Parathyroid adenoma (tissue), 2 donors: ENCODE results near the gene SENP8.

Source experiments
- H2AFZ ChIP-seq: fragments of 300-600 bp; sonication (generic); one replicate; pipeline ENCODE4 v1.7.0; 2017; ENCODE audit warnings: antibody characterized with exemption, mild to moderate bottlenecking
- H3K27ac ChIP-seq: fragments of 300-600 bp; sonication (generic); one replicate; pipeline ENCODE4 v1.7.0; 2017
- H3K27me3 ChIP-seq: fragments of 300-600 bp; sonication (generic); one replicate; pipeline ENCODE4 v1.7.0; 2017; ENCODE audit warnings: low read length; ENCODE audit not compliant: control insufficient read depth, insufficient read depth
- H3K36me3 ChIP-seq: fragments of 300-600 bp; sonication (generic); one replicate; pipeline ENCODE4 v1.7.0; 2017; ENCODE audit warnings: low read length; ENCODE audit not compliant: control insufficient read depth, insufficient read depth
- H3K4me1 ChIP-seq: fragments of 300-600 bp; sonication (generic); one replicate; pipeline ENCODE4 v1.7.0; 2017; ENCODE audit warnings: control low read depth
- H3K4me2 ChIP-seq: fragments of 300-600 bp; sonication (generic); one replicate; pipeline ENCODE4 v1.7.0; 2017; ENCODE audit warnings: low read length
- H3K4me3 ChIP-seq: fragments of 300-600 bp; sonication (generic); one replicate; pipeline ENCODE4 v1.7.0; 2017; ENCODE audit warnings: low read depth, low read length
- H3K79me2 ChIP-seq: fragments of 300-600 bp; sonication (generic); one replicate; pipeline ENCODE4 v1.7.0; 2017; ENCODE audit warnings: control low read depth
- H3K9ac ChIP-seq: fragments of 300-600 bp; sonication (generic); one replicate; pipeline ENCODE4 v1.7.0; 2017; ENCODE audit warnings: mild to moderate bottlenecking
- H3K9me3 ChIP-seq: fragments of 300-600 bp; sonication (generic); one replicate; pipeline ENCODE4 v1.7.0; 2017; ENCODE audit warnings: low read length; ENCODE audit not compliant: control insufficient read depth
- CTCF ChIP-seq: fragments of 300-600 bp; sonication (generic); IDR thresholded peaks from one replicate; pipeline ENCODE4 v1.7.0; 2017; ENCODE audit warnings: antibody characterized with exemption, mild to moderate bottlenecking
- donor health status: primary hyperparathyroidism.

The SENP8 gene

GRCh38 chr15:72086920-72087648 is 31.1 kb upstream of the SENP8 start:
- H3K79me2 ChIP-seq, result no peaks in the 10 kb centered on the region
- no peaks in the 10 kb centered on the region for H3K36me3 ChIP-seq
- H3K9ac ChIP-seq, result no peak overlapping the region
- no peak overlapping the region for H2AFZ ChIP-seq
- no peaks in the 10 kb centered on the region for H3K27me3 ChIP-seq
- no peaks in the 10 kb centered on the region for H3K4me1 ChIP-seq
- TF ChIP-seq CTCF, result no peak
- H3K4me3 ChIP-seq, result no peak overlapping the region
- no peak overlapping the region for H3K4me2 ChIP-seq
- H3K27ac ChIP-seq, result no peak overlapping the region
- no peaks in the 10 kb centered on the region for H3K9me3 ChIP-seq

- no peaks in the 10 kb centered on the region for H3K4me1 ChIP-seq
- H2AFZ ChIP-seq, result no peak overlapping the region
- H3K27me3 ChIP-seq, result no peaks in the 10 kb centered on the region
- H3K79me2 ChIP-seq, result no peaks in the 10 kb centered on the region
- no peak overlapping the region for H3K4me3 ChIP-seq
- no peak overlapping the region for H3K9ac ChIP-seq
- H3K4me2 ChIP-seq, result no peak overlapping the region
- H3K9me3 ChIP-seq, result no peaks in the 10 kb centered on the region
- H3K36me3 ChIP-seq, result no peaks in the 10 kb centered on the region
- no peak for TF ChIP-seq CTCF
- no peak overlapping the region for H3K27ac ChIP-seq
Measured at GRCh38 chr15:72092006-72092405, 26.2 kb upstream of the SENP8 start.

- Histone ChIP-seq H2AFZ (no peak overlapping the region), H3K36me3 (no peaks in the 10 kb centered on the region)
Measured at GRCh38 chr15:72092691-72093090, 25.5 kb upstream of the SENP8 start.

GRCh38 chr15:72096796-72097195 is 21.4 kb upstream of the SENP8 start:
- no peaks in the 10 kb centered on the region for H3K4me1 ChIP-seq
- H3K36me3 ChIP-seq, result no peaks in the 10 kb centered on the region
- no peaks in the 10 kb centered on the region for H3K9me3 ChIP-seq
- no peak overlapping the region for H3K4me2 ChIP-seq
- H3K79me2 ChIP-seq, result no peaks in the 10 kb centered on the region
- H3K27me3 ChIP-seq, result no peaks in the 10 kb centered on the region
- H2AFZ ChIP-seq, result no peak overlapping the region
- no peak overlapping the region for H3K4me3 ChIP-seq
- H3K27ac ChIP-seq, result no peak overlapping the region
- no peak overlapping the region for H3K9ac ChIP-seq
- TF ChIP-seq CTCF, result no peak

More at GRCh38 chr15:72092691-72093090, 25.5 kb upstream of the SENP8 start:
- no peak for TF ChIP-seq CTCF
- H3K79me2 ChIP-seq, result no peaks in the 10 kb centered on the region
- no peaks in the 10 kb centered on the region for H3K4me1 ChIP-seq
- H3K27ac ChIP-seq, result no peak overlapping the region
- H3K27me3 ChIP-seq, result no peaks in the 10 kb centered on the region
- no peak overlapping the region for H3K4me3 ChIP-seq
- no peak overlapping the region for H3K9ac ChIP-seq
- H3K4me2 ChIP-seq, result no peak overlapping the region
- no peaks in the 10 kb centered on the region for H3K9me3 ChIP-seq

- Histone ChIP-seq H2AFZ (no peak overlapping the region), H3K4me1 (no peaks in the 10 kb centered on the region), H3K27me3 (no peaks in the 10 kb centered on the region), H3K27ac (no peak overlapping the region), H3K4me3 (no peak overlapping the region), H3K79me2 (no peaks in the 10 kb centered on the region), H3K9me3 (no peaks in the 10 kb centered on the region), H3K4me2 (no peak overlapping the region), H3K9ac (no peak overlapping the region), H3K36me3 (no peaks in the 10 kb centered on the region)
- no peak for TF ChIP-seq CTCF
Measured at GRCh38 chr15:72098040-72098439, 20.2 kb upstream of the SENP8 start.
